PFSK-1 (cell line): ENCODE results near the gene MAPK7.

Experiments used
- POLR2AphosphoS5 ChIP-seq: IDR thresholded peaks from 2 replicates; pipeline ENCODE4 v1.6.1; 2012; ENCODE audit warnings: low read depth, mild to moderate bottlenecking, control low read depth, low read length, moderate library complexity
- SIN3A ChIP-seq: IDR thresholded peaks from 2 replicates; pipeline ENCODE4 v1.6.1; 2012; ENCODE audit warnings: mild to moderate bottlenecking, low read length, moderate library complexity, borderline replicate concordance; ENCODE audit not compliant: insufficient read depth
- TAF1 ChIP-seq: IDR thresholded peaks from 2 replicates; pipeline ENCODE4 v1.6.1; 2012; ENCODE audit warnings: low read length, control low read depth, borderline replicate concordance; ENCODE audit not compliant: insufficient read depth
- TF ChIP-seq, protein P1 (sequence below), 2 experiments: IDR thresholded peaks; 2 replicates each; pipeline versions ENCODE4 v1.6.1 to v1.8.0; 2011 to 2012; ENCODE audit warnings: low read depth in 2 of 2, low read length in 2 of 2, control low read depth in 1 of 2, inconsistent platforms in 1 of 2, mild to moderate bottlenecking in 1 of 2, moderate library complexity in 1 of 2; ENCODE audit not compliant: insufficient read depth in 1 of 2

DNA sequence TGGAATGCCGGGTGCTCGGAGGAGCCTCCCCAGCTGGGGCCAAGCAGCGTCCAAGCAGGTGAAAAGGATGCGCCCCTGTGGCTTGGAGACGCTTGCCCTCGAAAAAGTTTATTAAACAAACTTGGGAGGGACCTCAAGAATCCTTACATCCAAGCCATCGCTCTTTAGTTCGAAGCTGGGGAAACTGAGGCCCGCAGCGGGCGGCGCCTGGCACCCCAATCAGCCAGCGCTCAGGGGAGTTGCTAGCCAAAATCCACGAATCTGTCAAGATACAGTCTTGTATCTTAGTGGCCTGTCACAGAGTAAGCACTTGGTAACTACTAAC is 15.2 kb upstream of the MAPK7 start:
- no peak for TF ChIP-seq SIN3A
- TF ChIP-seq POLR2AphosphoS5 = no peak
- TF ChIP-seq, protein P1, sequence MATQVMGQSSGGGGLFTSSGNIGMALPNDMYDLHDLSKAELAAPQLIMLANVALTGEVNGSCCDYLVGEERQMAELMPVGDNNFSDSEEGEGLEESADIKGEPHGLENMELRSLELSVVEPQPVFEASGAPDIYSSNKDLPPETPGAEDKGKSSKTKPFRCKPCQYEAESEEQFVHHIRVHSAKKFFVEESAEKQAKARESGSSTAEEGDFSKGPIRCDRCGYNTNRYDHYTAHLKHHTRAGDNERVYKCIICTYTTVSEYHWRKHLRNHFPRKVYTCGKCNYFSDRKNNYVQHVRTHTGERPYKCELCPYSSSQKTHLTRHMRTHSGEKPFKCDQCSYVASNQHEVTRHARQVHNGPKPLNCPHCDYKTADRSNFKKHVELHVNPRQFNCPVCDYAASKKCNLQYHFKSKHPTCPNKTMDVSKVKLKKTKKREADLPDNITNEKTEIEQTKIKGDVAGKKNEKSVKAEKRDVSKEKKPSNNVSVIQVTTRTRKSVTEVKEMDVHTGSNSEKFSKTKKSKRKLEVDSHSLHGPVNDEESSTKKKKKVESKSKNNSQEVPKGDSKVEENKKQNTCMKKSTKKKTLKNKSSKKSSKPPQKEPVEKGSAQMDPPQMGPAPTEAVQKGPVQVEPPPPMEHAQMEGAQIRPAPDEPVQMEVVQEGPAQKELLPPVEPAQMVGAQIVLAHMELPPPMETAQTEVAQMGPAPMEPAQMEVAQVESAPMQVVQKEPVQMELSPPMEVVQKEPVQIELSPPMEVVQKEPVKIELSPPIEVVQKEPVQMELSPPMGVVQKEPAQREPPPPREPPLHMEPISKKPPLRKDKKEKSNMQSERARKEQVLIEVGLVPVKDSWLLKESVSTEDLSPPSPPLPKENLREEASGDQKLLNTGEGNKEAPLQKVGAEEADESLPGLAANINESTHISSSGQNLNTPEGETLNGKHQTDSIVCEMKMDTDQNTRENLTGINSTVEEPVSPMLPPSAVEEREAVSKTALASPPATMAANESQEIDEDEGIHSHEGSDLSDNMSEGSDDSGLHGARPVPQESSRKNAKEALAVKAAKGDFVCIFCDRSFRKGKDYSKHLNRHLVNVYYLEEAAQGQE (IDR thresholded peaks at IDR 0.05; ENCODE audit: insufficient read depth in 1 of 2, low read depth in 2 of 2, low read length in 2 of 2) = no peak
- no peak for TF ChIP-seq TAF1
